ENCODE results near the gene IDH1. TPM values are rescaled to one million over a fixed set of nuclear protein-coding genes. Genes with fewer than 3 reads are reported as not detected.
A peak's percentile ranks its signal among the peaks of the same experiment; 100 is the strongest.
"Not testable (repeated sequence)": the region's sequence is repeated elsewhere in the genome, so short reads cannot be mapped to it uniquely, and the experiment has no call there.

The IDH1 gene
- total RNA-seq, 2 donors from 2014 or later: 18.6 to 26.6 TPM

DNA sequence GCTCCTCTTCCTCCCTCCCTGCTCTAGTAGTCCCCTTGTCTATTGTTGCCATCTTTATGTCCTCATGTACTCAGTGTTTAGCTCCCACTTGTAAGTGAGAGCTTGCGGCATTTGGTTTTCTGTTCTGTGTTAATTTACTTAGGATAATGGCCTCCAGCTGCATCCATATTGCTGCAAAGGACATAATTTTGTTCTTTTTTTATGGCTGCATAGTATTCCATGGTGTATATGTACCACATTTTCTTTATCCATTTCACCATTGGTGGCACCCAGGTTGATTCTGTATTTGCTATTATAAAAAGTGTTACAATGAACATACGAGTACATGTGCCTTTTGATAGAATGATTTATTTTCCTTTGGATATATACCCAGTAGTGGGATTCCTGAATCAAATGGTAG is 23.7 kb upstream of the IDH1 start:
- no peak for DNase-seq (ENCODE audit: low spot score)
- Histone ChIP-seq H3K27ac (no peak overlapping the region), H3K9me3 (no peaks in the 10 kb centered on the region), H3K4me1 (no peaks in the 10 kb centered on the region), H3K36me3 (peaks cover 50% of the 10 kb centered on the region), H3K4me3 (no peak overlapping the region), H3K27me3 (no peaks in the 10 kb centered on the region)
- TF ChIP-seq, protein P1, sequence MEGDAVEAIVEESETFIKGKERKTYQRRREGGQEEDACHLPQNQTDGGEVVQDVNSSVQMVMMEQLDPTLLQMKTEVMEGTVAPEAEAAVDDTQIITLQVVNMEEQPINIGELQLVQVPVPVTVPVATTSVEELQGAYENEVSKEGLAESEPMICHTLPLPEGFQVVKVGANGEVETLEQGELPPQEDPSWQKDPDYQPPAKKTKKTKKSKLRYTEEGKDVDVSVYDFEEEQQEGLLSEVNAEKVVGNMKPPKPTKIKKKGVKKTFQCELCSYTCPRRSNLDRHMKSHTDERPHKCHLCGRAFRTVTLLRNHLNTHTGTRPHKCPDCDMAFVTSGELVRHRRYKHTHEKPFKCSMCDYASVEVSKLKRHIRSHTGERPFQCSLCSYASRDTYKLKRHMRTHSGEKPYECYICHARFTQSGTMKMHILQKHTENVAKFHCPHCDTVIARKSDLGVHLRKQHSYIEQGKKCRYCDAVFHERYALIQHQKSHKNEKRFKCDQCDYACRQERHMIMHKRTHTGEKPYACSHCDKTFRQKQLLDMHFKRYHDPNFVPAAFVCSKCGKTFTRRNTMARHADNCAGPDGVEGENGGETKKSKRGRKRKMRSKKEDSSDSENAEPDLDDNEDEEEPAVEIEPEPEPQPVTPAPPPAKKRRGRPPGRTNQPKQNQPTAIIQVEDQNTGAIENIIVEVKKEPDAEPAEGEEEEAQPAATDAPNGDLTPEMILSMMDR (IDR thresholded peaks at IDR 0.05): no peak

DNA sequence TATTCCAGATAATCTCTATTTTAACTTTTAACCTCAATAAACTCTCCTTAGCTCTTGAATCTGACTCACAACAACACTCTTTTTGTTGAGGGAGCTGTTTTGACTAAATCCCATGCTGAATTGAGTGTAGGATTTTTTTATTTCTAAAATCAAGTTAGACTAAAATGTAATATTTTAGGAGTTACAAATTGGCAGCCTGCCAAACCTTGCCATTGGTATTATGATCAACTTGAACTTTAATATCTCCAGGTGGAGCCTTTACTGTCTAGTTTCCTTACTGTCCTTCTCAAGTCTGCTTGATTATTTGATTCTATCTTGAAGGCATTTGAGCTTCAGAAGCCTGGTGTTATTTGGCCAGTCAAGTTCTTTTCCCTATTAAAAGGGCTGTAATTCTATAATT is 19.9 kb upstream of the IDH1 start:
- DNase-seq (ENCODE audit: low spot score): no peak
- H3K9me3 ChIP-seq: no peaks in the 10 kb centered on the region
- TF ChIP-seq, protein P1 (IDR thresholded peaks at IDR 0.05): no peak
- H3K27ac ChIP-seq: no peak overlapping the region
- peaks cover 37% of the 10 kb centered on the region for H3K36me3 ChIP-seq
- H3K4me1 ChIP-seq: peaks cover 0 to under 1% of the 10 kb centered on the region in 2 donors
- H3K27me3 ChIP-seq: no peaks in the 10 kb centered on the region
- no peak overlapping the region for H3K4me3 ChIP-seq

DNA sequence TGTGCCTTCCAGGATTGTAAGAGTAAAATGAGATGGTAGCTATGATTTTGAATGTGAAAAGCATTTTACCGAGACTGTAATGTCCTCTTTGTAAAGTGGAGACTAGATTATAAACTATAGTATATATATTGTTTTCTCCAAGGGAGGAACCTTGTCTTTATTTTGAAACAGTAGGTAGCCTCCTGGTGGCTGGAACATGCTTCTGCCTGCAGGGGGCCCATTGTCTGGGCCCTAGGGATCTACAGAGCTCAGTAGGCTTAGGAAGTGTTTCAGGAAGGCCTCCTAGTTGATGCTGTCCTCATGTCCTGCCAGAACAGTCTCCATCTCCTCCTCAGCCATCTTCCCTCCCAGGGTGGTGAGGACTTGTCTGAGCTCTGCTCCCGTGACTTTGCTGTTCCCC is 14.2 kb upstream of the IDH1 start:
- Histone ChIP-seq H3K4me3 (no peak overlapping the region), H3K4me1 (peaks cover 0 to 39% of the 10 kb centered on the region in 2 donors), H3K27me3 (no peaks in the 10 kb centered on the region), H3K36me3 (peaks cover 9% of the 10 kb centered on the region), H3K9me3 (no peaks in the 10 kb centered on the region), H3K27ac (no peak overlapping the region)
- DNase-seq (ENCODE audit: low spot score): no peak
- TF ChIP-seq, protein P1 (IDR thresholded peaks at IDR 0.05): no peak

DNA sequence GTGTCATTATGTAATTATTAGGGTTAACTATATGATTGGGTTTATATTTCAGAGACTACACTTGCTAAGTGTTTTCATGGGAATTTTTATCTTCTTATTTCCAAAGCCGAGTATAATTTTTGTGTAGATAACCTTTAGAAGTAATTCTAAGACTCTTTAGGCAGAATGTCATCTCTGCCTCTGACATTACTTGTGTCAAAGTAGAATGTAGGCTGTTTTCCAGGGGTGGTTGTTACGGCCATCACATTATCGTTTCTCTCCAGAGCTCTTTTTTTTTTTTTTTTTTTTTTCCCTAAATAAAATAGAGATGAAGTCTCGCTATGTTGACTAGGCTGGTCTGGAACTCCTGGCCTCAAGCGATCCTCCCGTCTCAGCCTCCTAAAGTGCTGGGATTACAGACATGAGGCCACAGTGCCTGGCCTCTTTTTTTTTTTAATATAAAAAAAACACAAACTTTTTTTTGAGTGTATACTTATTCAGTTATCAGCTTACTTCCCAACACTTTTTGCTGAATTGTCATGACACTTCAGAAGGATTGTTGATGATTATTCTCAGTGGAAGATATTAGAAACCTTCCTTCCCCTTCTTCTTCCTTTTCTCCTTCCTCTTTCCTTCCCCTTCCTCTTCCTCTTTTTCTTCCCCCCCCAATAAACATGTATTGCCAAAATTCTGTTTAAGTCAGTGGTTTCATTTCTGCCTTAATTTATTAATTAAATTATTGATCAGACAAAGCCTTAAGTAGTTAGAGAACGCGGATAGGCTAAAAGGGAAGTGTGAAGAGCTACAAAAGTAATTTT is 13.5 kb upstream of the IDH1 start:
- H3K9me3 ChIP-seq: no peaks in the 10 kb centered on the region
- H3K4me1 ChIP-seq: peaks cover 0 to 39% of the 10 kb centered on the region in 2 donors
- no peaks in the 10 kb centered on the region for H3K27me3 ChIP-seq
- peaks cover 1% of the 10 kb centered on the region for H3K36me3 ChIP-seq
- no peak for DNase-seq (ENCODE audit: low spot score)
- H3K4me3 ChIP-seq: no peak overlapping the region
- TF ChIP-seq, protein P1 (IDR thresholded peaks at IDR 0.05): no peak
- H3K27ac ChIP-seq: peak overlapping the region; percentile 19 to 50

DNA sequence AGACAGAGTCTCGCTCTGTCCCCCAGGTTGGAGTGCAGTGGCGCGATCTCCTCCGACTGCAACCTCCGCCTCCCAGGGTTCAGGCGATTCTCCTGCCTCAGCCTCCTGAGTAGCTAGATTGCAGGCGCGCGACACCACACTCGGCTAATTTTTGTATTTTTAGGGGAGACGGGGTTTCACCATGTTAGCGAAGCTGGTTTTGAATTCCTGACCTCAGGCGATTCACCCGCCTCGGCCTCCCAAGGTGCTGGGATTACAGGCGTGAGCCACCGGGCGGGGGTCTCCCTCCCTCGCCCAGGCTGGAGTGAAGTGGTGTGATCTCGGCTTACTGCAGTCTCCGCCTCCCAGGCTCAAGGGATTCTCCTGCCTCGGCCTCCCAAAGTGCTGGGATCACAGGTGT is 12.7 kb upstream of the IDH1 start:
- Histone ChIP-seq H3K27ac (peak overlapping the region; percentile 19 to 50), H3K4me3 (peak overlapping the region in 1 of 2 donors; percentile 8)
- not testable (repeated sequence) for DNase-seq (ENCODE audit: low spot score)

DNA sequence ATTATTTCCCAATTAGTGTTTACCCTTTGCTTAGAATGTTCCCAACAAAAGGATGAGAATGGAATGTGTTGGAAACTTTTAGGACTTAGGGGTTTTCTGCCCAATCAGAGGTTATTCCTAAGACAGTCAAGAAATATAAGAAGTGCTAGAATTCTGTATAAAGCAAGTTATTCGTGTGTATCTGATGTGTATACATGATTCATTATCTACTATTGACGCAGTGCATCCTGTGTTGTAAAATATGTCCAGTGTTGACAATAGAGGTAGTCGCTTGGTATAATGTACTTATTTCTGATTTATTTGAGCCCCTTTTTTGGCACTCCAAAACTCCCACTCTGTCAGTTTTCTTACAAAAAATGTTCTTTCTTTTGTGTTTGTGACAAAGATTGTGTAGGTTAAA is 12.1 kb upstream of the IDH1 start:
- no peak for DNase-seq (ENCODE audit: low spot score)
- Histone ChIP-seq H3K4me1 (peaks cover 0 to 39% of the 10 kb centered on the region in 2 donors), H3K4me3 (peak overlapping the region; percentile 98), H3K36me3 (no peaks in the 10 kb centered on the region), H3K9me3 (no peaks in the 10 kb centered on the region), H3K27ac (peak overlapping the region; percentile 96 to 98), H3K27me3 (no peaks in the 10 kb centered on the region)
- TF ChIP-seq, protein P1 (IDR thresholded peaks at IDR 0.05): no peak

More for the DNA sequence above, 12.7 kb upstream of the IDH1 start:
- H3K4me1 ChIP-seq: peaks cover 0 to 39% of the 10 kb centered on the region in 2 donors
- H3K27me3 ChIP-seq, H3K36me3 ChIP-seq, H3K9me3 ChIP-seq: not testable (repeated sequence)
